ENCODE measurements around the gene ARMC12.
"Not testable (repeated sequence)": the region's sequence is repeated elsewhere in the genome, so short reads cannot be mapped to it uniquely, and the experiment has no call there.

Gene ARMC12

GRCh38 chr6:35718911-35719381 is 17.9 kb upstream of the ARMC12 start:
- DNase-seq (ENCODE audit: low read depth): no peak

GRCh38 chr6:35719404-35719829 is 17.4 kb upstream of the ARMC12 start:
- DNase-seq (ENCODE audit: low read depth): no peak

DNA sequence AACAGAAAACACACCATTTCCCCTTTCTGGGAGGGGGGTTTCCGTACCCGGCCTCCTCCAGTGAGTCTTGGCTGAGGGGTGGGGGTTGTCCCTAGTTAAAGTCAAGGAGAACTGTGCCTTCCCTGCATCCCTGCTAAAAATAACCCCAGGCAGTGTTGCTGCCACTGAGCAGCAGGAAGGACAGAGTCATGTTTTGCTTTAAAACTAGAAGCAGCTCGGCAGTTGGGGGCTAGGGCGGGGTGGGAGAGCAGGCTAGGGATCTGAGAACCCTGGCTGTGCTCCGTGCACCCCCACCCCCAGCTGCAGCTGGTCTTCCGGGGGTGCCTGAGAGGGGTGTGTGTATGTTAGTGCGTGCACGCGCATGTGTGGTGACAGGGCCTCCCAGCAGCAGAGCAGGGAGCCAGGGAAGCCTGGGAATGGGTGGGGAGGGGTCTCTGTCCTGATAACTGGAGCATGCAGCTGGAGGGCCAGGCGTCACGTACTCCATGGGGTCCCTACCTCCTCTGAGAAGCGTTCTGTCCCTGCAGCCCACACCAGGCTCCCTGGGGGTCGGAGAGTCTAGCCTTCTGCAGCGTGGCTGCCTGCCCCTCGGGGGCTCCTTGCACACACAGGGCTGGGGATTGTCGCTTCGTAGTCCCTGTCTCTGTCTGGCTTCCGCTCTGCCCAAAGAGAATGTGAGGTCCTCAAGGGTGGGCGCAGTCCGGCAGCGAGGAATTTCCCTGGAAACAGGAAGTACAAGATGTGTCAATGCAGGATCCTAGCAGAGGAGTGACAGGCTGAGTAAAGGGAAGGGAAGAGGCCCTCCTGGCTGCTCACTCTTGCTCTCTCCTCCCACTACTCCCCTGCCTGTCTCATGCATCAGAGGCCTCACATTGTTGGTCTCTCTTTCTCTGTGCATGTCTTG is 16.8 kb upstream of the ARMC12 start:
- peak; percentile 59 for DNase-seq (ENCODE audit: low read depth)

GRCh38 chr6:35722121-35722761 is 14.6 kb upstream of the ARMC12 start:
- DNase-seq (ENCODE audit: low read depth): no peak

DNA sequence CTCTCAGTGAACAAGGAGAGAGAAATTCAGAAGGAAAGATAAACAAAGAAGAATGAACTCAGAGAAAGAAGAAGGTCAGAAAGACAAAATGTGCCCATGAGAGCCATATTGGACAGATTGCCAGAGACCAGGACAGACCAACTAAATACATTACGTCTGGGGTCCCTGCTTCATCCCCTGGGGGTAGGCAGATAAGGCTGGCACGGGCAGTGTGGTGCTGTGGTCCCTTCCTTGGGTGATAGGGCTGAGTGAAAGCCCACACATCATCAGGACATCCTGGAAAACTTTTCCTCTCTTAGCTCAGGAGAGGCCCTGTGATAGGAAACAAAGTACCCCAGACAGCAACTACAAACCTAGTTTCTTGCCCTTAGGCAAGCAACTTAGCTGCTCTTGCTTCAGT is 13.2 kb upstream of the ARMC12 start:
- no peak for DNase-seq (ENCODE audit: low read depth)

- DNase-seq (ENCODE audit: low read depth): no peak
Measured at GRCh38 chr6:35724059-35724458, 12.8 kb upstream of the ARMC12 start.

- no peak for DNase-seq (ENCODE audit: low read depth)
Measured at GRCh38 chr6:35724471-35724870, 12.4 kb upstream of the ARMC12 start.

GRCh38 chr6:35725081-35725708 is 11.6 kb upstream of the ARMC12 start:
- no peak for DNase-seq (ENCODE audit: low read depth)

- DNase-seq (ENCODE audit: low read depth): peak; percentile 73
Measured at GRCh38 chr6:35725721-35726438, 11.0 kb upstream of the ARMC12 start.

DNA sequence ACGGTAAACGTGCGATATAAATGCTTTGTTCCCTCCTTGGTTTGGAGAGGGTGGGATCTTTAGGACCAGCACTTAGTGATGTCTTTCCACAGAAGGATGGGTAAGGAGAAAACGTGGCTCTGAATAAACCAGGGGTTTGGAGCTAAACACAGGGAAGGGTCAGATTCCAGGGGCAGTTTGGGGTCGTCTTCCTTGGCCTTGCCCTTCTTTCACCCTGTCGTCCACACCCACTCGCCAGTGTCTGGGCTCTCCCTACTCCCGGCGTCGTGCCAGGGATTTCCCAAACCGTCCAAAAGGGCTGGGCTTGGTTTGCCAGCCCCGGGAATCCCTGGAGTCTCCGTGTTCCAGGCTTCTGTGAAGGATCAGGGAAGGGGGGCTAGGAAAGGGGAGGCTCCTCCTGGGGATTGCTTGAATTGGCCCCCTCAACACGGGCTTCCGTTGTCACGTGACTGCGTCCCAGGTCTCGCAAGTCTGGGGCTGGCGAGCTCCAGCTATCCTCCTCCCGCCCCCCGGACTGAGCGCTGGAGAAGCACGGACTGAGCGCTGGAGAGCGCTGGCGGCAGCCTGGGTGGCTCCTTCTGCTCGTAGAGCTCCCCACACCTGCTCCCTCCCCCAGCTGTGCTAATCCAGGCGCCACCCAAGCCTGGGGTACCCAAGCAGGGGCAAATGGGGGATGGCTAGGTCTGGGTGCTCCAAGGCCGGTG is 9.4 kb upstream of the ARMC12 start:
- peak; percentile 88 for DNase-seq (ENCODE audit: low read depth)

- DNase-seq (ENCODE audit: low read depth): peak; percentile 99
Measured at GRCh38 chr6:35727935-35728682, 8.7 kb upstream of the ARMC12 start.

- no peak for DNase-seq (ENCODE audit: low read depth)
Measured at GRCh38 chr6:35728683-35729678, 7.9 kb upstream of the ARMC12 start.

DNA sequence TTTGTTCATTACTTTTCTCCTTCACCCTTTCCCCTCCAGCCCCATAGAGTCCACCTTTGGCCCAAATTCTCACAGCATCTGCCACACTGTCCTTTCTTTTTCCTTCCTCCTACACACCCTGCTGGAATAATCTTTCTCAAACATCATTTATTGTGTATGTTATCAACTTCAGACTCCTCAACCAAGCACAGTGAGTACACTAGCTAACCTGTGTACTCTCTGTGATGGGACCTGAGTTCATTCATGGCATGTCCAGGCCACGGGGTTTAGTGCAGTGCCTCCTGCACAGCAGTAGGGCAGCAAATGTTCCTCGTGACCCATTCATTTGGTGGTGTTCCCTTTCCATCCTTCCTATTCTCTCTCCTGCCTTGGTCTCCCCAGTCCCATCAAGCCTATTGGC is 7.1 kb upstream of the ARMC12 start:
- DNase-seq (ENCODE audit: low read depth): no peak

DNA sequence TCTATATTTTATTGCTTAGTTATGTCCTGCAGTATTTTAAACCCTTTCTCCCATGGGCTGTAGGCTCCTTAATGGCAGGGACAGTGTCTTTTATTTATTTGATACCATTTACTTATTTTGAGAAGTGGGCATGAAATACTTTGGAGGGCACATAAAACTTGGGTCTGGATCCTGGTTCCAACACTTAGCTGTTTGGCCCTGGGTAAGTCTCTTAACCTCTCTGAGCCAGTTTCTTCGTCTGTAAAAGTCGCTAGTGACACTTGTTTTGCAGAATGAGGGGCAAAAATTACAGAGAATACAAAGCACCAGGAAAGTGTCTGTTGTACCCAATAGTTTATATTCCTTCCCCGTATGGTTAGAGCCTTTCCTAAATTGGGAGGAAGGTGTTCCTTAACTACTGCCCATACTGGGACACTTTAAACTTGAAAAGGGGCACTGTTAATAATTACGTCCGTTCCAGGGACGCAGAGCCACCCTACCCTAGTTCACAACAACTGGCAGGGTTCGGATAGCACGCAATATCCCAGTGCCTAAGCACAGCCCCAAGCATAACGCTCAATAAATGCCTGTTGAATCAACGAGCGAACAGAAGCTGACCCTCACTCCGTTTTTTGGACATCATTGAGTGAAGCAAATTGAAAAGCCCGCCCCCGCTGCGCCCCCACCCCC is 6.0 kb upstream of the ARMC12 start:
- DNase-seq (ENCODE audit: low read depth): no peak

DNA sequence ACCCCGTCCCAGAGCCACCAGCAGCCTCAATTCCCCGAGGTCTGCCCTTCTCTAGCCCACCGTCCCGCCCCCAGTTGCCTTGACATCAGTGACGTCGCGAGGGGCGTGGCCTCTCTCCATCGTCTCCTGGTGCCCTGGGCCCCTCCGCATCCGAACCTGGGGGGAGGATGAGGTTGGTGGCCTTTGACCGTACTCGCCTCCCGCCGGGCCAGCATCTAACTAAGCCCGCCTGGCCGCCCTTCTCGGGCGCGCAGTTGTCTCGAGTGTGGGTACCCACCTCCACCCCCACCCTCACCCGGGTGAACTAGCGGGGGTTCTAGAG is 5.5 kb upstream of the ARMC12 start:
- peak; percentile 85 for DNase-seq (ENCODE audit: low read depth)

DNA sequence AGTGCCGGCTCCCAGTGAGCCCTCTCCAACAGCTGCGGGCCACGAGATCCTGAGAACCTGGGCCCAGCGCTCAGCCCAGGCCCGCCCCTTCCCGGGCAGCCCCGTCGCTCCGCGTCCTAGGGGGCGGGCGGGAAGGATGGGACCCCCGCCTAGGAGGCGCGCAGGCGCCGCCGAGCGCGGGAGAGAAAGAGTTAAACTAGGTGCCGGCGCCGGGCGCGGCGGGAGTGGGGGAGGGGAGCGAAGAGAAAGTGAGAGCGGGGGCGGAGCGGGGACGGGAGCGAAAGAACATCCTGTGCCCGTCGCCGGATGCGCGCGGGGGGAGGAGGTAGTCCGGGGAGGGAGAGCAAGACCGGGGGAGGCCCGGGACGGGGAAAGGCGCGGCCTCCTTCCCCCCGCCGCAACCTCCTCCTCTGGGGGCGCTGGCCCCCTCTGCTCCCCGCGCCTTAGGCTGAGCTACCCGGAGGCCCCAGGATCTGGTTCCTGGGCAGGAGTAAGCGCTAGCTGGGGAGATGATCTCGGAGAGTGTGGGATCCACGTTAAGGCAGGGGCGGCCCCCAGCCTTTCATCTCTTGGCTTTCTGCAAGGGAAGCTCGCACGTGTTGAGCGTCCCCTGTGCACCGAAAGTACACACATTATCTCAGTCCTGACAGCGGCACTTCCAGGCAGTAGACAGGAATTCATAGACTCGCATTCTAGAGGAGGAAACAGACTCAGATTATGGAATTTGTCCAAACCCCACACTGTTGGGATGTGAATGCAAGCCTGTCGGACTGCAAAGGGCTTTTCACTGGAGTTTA is 4.9 kb upstream of the ARMC12 start:
- DNase-seq (ENCODE audit: low read depth): peak; percentile 97

DNA sequence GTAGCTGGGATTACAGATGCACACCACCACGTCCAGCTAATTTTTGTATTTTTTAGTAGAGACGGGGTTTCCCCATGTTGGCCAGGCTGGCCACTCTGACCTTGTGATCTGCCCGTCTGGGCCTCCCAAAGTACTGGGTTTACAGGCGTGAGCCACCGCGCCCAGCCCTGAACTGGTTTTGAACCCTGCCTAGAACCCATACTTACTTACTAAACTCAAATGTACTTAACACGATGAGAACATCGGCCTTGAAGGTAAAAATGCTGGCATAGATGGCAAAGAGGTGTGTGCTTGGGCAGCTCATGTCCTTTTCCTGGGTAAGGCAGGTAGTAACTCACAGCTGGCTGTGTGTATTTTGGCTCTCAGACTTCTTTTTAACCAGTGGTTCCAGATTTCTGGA is 3.2 kb upstream of the ARMC12 start:
- DNase-seq (ENCODE audit: low read depth): no peak

GRCh38 chr6:35734319-35734718 is 2.5 kb upstream of the ARMC12 start:
- not testable (repeated sequence) for DNase-seq (ENCODE audit: low read depth)
